Measurements from ENCODE around the gene DHRS4L2.
"Not testable (repeated sequence)": the region's sequence is repeated elsewhere in the genome, so short reads cannot be mapped to it uniquely, and the experiment has no call there.

Gene DHRS4L2

GRCh38 chr14:24032727-24033418, 44.1 kb downstream of the DHRS4L2 start:
- H3K27ac ChIP-seq: no peak overlapping the region

GRCh38 chr14:24035769-24036168, 47.0 kb downstream of the DHRS4L2 start:
- H3K36me3 ChIP-seq, H4K20me1 ChIP-seq, H3K27me3 ChIP-seq: not testable (repeated sequence)
- peak overlapping the region; percentile 71 for H3K4me3 ChIP-seq
- H3K27ac ChIP-seq: peak overlapping the region; percentile 79
- peaks cover 15% of the 10 kb centered on the region for H3K4me1 ChIP-seq
- peak overlapping the region; percentile 89 for H3K4me2 ChIP-seq
- H3K9me3 ChIP-seq: peaks cover 33% of the 10 kb centered on the region
- peak overlapping the region; percentile 80 for H3K9ac ChIP-seq

More at GRCh38 chr14:24032727-24033418, 44.1 kb downstream of the DHRS4L2 start:
- no peaks in the 10 kb centered on the region for H4K20me1 ChIP-seq
- no peaks in the 10 kb centered on the region for H3K36me3 ChIP-seq
- no peak overlapping the region for H3K9ac ChIP-seq
- no peak overlapping the region for H3K4me3 ChIP-seq
- H3K4me1 ChIP-seq: peaks cover 15% of the 10 kb centered on the region
- no peak for TF ChIP-seq Cebpa-rat (IDR thresholded peaks at IDR 0.05)
- H3K27me3 ChIP-seq: no peaks in the 10 kb centered on the region
- H3K4me2 ChIP-seq: no peak overlapping the region
- H3K9me3 ChIP-seq: peaks cover 37% of the 10 kb centered on the region

- H3K27me3 ChIP-seq: no peaks in the 10 kb centered on the region
- H3K9me3 ChIP-seq: peaks cover 27% of the 10 kb centered on the region
- peak overlapping the region; percentile 80 for H3K9ac ChIP-seq
- peak overlapping the region; percentile 89 for H3K4me2 ChIP-seq
- TF ChIP-seq Cebpa-rat (IDR thresholded peaks at IDR 0.05): no peak
- H3K4me3 ChIP-seq: peak overlapping the region; percentile 71
- H3K27ac ChIP-seq: peak overlapping the region; percentile 79
- H3K36me3 ChIP-seq: no peaks in the 10 kb centered on the region
- H4K20me1 ChIP-seq: no peaks in the 10 kb centered on the region
- peaks cover 15% of the 10 kb centered on the region for H3K4me1 ChIP-seq
These were observed 47.6 kb downstream of the DHRS4L2 start for GRCh38 chr14:24036169-24036962.

- not testable (repeated sequence) for H3K36me3 ChIP-seq, H3K27me3 ChIP-seq, H4K20me1 ChIP-seq
- H3K4me2 ChIP-seq: peak overlapping the region; percentile 89
- H3K4me3 ChIP-seq: peak overlapping the region; percentile 71
- H3K27ac ChIP-seq: peak overlapping the region; percentile 79; the same call in 1 of the 2 replicates
- H3K4me1 ChIP-seq: peaks cover 15% of the 10 kb centered on the region
- peaks cover 19% of the 10 kb centered on the region for H3K9me3 ChIP-seq
- peak overlapping the region; percentile 80 for H3K9ac ChIP-seq
These were observed 48.4 kb downstream of the DHRS4L2 start for GRCh38 chr14:24036963-24037657.

- Histone ChIP-seq H3K4me1 (peaks cover 15% of the 10 kb centered on the region), H3K4me2 (0 out of 2 replicates have a peak overlapping the region, but pooled peaks have one; percentile 89), H3K9me3 (peaks cover 14% of the 10 kb centered on the region), H3K9ac (no peak overlapping the region), H3K4me3 (no peak overlapping the region), H3K27me3 (no peaks in the 10 kb centered on the region), H3K27ac (no peak overlapping the region), H3K36me3 (no peaks in the 10 kb centered on the region), H4K20me1 (no peaks in the 10 kb centered on the region)
- TF ChIP-seq Cebpa-rat (IDR thresholded peaks at IDR 0.05): no peak
These were observed 48.9 kb downstream of the DHRS4L2 start for GRCh38 chr14:24037658-24038037.

- H3K36me3 ChIP-seq: no peaks in the 10 kb centered on the region
- no peak for TF ChIP-seq Cebpa-rat (IDR thresholded peaks at IDR 0.05)
- no peaks in the 10 kb centered on the region for H4K20me1 ChIP-seq
- peaks cover 15% of the 10 kb centered on the region for H3K4me1 ChIP-seq
- H3K4me3 ChIP-seq: no peak overlapping the region
- H3K9me3 ChIP-seq: 0 out of 2 replicates have a peak, but pooled peaks cover 3% of the 10 kb centered on the region
- no peak overlapping the region for H3K27ac ChIP-seq
- no peak overlapping the region for H3K9ac ChIP-seq
- no peak overlapping the region for H3K4me2 ChIP-seq
- no peaks in the 10 kb centered on the region for H3K27me3 ChIP-seq
These were observed 50.0 kb downstream of the DHRS4L2 start for GRCh38 chr14:24038686-24039085.

- Histone ChIP-seq H3K36me3 (no peaks in the 10 kb centered on the region), H3K9me3 (no peaks in the 10 kb centered on the region), H3K4me2 (no peak overlapping the region), H3K27me3 (no peaks in the 10 kb centered on the region), H3K9ac (no peak overlapping the region), H3K4me3 (no peak overlapping the region), H3K4me1 (peaks cover 15% of the 10 kb centered on the region), H4K20me1 (no peaks in the 10 kb centered on the region), H3K27ac (no peak overlapping the region)
- no peak for TF ChIP-seq Cebpa-rat (IDR thresholded peaks at IDR 0.05)
These were observed 52.0 kb downstream of the DHRS4L2 start for GRCh38 chr14:24040692-24041091.

- no peaks in the 10 kb centered on the region for H4K20me1 ChIP-seq
- H3K4me1 ChIP-seq: peaks cover under 1% of the 10 kb centered on the region
- no peaks in the 10 kb centered on the region for H3K27me3 ChIP-seq
- no peak for TF ChIP-seq Cebpa-rat (IDR thresholded peaks at IDR 0.05)
- no peak overlapping the region for H3K4me2 ChIP-seq
- H3K36me3 ChIP-seq: no peaks in the 10 kb centered on the region
- no peak overlapping the region for H3K27ac ChIP-seq
- H3K4me3 ChIP-seq: no peak overlapping the region
- no peak overlapping the region for H3K9ac ChIP-seq
- no peaks in the 10 kb centered on the region for H3K9me3 ChIP-seq
These were observed 54.0 kb downstream of the DHRS4L2 start for GRCh38 chr14:24042746-24043145.

- H3K27ac ChIP-seq, H4K20me1 ChIP-seq, H3K9ac ChIP-seq, H3K9me3 ChIP-seq, H3K36me3 ChIP-seq, H3K4me3 ChIP-seq: not testable (repeated sequence)
- peak overlapping the region; percentile 37 for H3K4me2 ChIP-seq
- peaks cover 32% of the 10 kb centered on the region for H3K4me1 ChIP-seq
- peaks cover 18% of the 10 kb centered on the region for H3K27me3 ChIP-seq
These were observed 60.3 kb downstream of the DHRS4L2 start for GRCh38 chr14:24049002-24049401.

- not testable (repeated sequence) for H3K4me3 ChIP-seq, H3K9me3 ChIP-seq, H3K9ac ChIP-seq, H3K36me3 ChIP-seq, H4K20me1 ChIP-seq, H3K27ac ChIP-seq
- Histone ChIP-seq H3K4me2 (peak overlapping the region; percentile 100), H3K4me1 (peaks cover 32% of the 10 kb centered on the region), H3K27me3 (peaks cover 22% of the 10 kb centered on the region)
These were observed 62.0 kb downstream of the DHRS4L2 start for GRCh38 chr14:24050753-24051152.

All from BLaER1 (cell line).